ENCODE measurements around the gene MAGI2.

MAGI2 gene

GRCh38 chr7:79494046-79494445 lies 40.6 kb upstream of the MAGI2 start:
- Histone ChIP-seq H3K27me3 (no peaks in the 10 kb centered on the region), H3K9me3 (no peaks in the 10 kb centered on the region), H3K4me1 (ENCODE audit: control insufficient read depth in 1 of 2, insufficient read depth in 1 of 2, low read depth in 1 of 2, low read length in 1 of 2) (no peaks in the 10 kb centered on the region), H3K27ac (no peak overlapping the region), H3K36me3 (no peaks in the 10 kb centered on the region), H3K4me3 (ENCODE audit: low read depth in 1 of 2, low read length in 1 of 2) (no peak overlapping the region)
- TF ChIP-seq CTCF (IDR thresholded peaks at IDR 0.05): no peak

GRCh38 chr7:79489371-79489770 lies 35.9 kb upstream of the MAGI2 start:
- Histone ChIP-seq H3K4me1 (ENCODE audit: control insufficient read depth in 1 of 2, insufficient read depth in 1 of 2, low read depth in 1 of 2, low read length in 1 of 2) (no peaks in the 10 kb centered on the region), H3K27me3 (no peaks in the 10 kb centered on the region), H3K27ac (no peak overlapping the region), H3K9me3 (no peaks in the 10 kb centered on the region), H3K36me3 (no peaks in the 10 kb centered on the region), H3K4me3 (ENCODE audit: low read depth in 1 of 2, low read length in 1 of 2) (no peak overlapping the region)
- no peak for TF ChIP-seq CTCF (IDR thresholded peaks at IDR 0.05)

DNA sequence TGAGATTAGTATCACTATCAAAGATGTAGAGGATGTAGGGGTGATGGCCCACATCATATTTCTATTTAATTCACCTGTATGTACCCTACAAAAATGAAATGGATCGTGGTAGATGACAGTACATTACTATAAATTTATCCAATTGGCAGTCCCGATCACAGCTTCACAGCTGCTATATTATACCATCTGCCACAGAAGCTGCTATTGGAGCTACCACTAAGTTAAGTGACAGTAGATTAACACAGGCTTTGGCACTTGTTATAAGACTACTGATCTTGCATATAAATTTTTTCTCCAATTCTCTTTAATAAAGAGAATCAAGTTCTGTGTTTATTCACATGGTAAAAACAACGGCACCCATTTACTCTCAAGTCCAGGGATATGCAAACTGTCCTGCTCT lies 24.9 kb upstream of the MAGI2 start:
- H3K4me1 ChIP-seq (ENCODE audit: control insufficient read depth in 1 of 2, insufficient read depth in 1 of 2, low read depth in 1 of 2, low read length in 1 of 2): no peaks in the 10 kb centered on the region
- H3K27me3 ChIP-seq: no peaks in the 10 kb centered on the region
- no peaks in the 10 kb centered on the region for H3K36me3 ChIP-seq
- H3K4me3 ChIP-seq (ENCODE audit: low read depth in 1 of 2, low read length in 1 of 2): no peak overlapping the region
- H3K27ac ChIP-seq: no peak overlapping the region
- no peak for TF ChIP-seq CTCF (IDR thresholded peaks at IDR 0.05)
- H3K9me3 ChIP-seq: no peaks in the 10 kb centered on the region

- Histone ChIP-seq H3K27me3 (no peaks in the 10 kb centered on the region), H3K27ac (no peak overlapping the region), H3K4me3 (ENCODE audit: low read depth in 1 of 2, low read length in 1 of 2) (no peak overlapping the region), H3K9me3 (no peaks in the 10 kb centered on the region), H3K36me3 (no peaks in the 10 kb centered on the region), H3K4me1 (ENCODE audit: control insufficient read depth in 1 of 2, insufficient read depth in 1 of 2, low read depth in 1 of 2, low read length in 1 of 2) (no peaks in the 10 kb centered on the region)
- TF ChIP-seq CTCF (IDR thresholded peaks at IDR 0.05): no peak
These were observed 22.0 kb upstream of the MAGI2 start for GRCh38 chr7:79475455-79475854.

DNA sequence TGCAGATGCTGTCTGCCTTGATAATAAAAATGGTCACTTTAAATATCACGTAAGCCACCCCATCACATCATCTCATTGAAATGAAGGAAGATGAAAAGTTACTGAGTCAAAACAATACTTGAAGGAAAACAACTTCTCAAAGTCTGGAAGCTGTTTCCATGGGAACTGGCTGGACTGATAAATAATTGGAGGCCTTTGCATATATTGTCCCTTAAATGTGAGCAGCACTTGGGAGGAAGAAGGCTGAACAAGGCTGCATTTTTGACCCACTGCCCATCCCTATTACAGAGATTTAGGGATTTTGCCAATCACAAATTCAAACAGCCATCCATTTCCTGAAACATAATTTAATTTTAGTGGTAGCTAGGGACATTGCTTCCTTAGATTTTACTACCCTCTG lies 18.2 kb upstream of the MAGI2 start:
- no peaks in the 10 kb centered on the region for H3K27me3 ChIP-seq
- H3K9me3 ChIP-seq: no peaks in the 10 kb centered on the region
- H3K4me3 ChIP-seq (ENCODE audit: low read depth in 1 of 2, low read length in 1 of 2): no peak overlapping the region
- H3K4me1 ChIP-seq (ENCODE audit: control insufficient read depth in 1 of 2, insufficient read depth in 1 of 2, low read depth in 1 of 2, low read length in 1 of 2): no peaks in the 10 kb centered on the region
- no peak for TF ChIP-seq CTCF (IDR thresholded peaks at IDR 0.05)
- H3K36me3 ChIP-seq: no peaks in the 10 kb centered on the region
- H3K27ac ChIP-seq: no peak overlapping the region

DNA sequence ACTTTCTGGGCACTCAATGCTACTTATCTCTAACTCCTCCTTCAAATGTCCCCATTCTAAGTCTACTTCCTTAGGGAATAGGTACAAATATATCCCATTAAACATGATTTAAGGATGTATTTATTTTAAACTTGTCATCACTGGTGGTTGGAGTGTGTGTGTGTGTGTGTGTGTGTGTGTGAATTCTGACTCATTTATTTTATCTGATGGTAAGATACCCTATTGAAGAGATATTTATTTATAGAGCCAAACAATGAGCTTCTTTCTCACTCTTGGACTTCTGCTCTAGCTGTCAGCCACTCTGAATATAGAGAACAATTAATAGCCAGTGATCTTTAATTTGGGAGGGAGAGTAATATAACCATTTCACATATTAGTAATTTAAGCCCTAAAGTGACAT lies 17.8 kb upstream of the MAGI2 start:
- Histone ChIP-seq H3K9me3 (no peaks in the 10 kb centered on the region), H3K27ac (no peak overlapping the region), H3K4me3 (ENCODE audit: low read depth in 1 of 2, low read length in 1 of 2) (no peak overlapping the region), H3K27me3 (no peaks in the 10 kb centered on the region), H3K4me1 (ENCODE audit: control insufficient read depth in 1 of 2, insufficient read depth in 1 of 2, low read depth in 1 of 2, low read length in 1 of 2) (no peaks in the 10 kb centered on the region), H3K36me3 (no peaks in the 10 kb centered on the region)
- TF ChIP-seq CTCF (IDR thresholded peaks at IDR 0.05): no peak

Measured in neutrophil (primary cell).